Ascending aorta (tissue), 2 donors: ENCODE measurements around the gene AFG3L2. TPM values are rescaled to one million over a fixed set of nuclear protein-coding genes. Genes with fewer than 3 reads are reported as not detected.
"Not testable (repeated sequence)": the region's sequence is repeated elsewhere in the genome, so short reads cannot be mapped to it uniquely, and the experiment has no call there.

ENCODE experiments used
- DNase-seq, 2 donors: peaks; one replicate each; pipeline ENCODE4 v3.0.0-alpha.2; 2019; ENCODE audit warnings: low spot score in 2 of 2
- H3K27ac ChIP-seq, 2 donors: fragments of 200-600 bp; sonication (generic); one replicate each; pipeline ENCODE4 v1.5.1; 2016 to 2017; ENCODE audit warnings: mild to moderate bottlenecking in 1 of 2
- H3K27me3 ChIP-seq: fragments of 200-600 bp; sonication (generic); one replicate; pipeline ENCODE4 v1.5.1; 2017
- H3K36me3 ChIP-seq, 2 donors: fragments of 200-600 bp; sonication (generic); one replicate each; pipeline ENCODE4 v1.5.1; 2016
- H3K4me1 ChIP-seq, 2 donors: fragments of 200-600 bp; sonication (generic); one replicate each; pipeline ENCODE4 v1.5.1; 2016 to 2017; ENCODE audit warnings: mild to moderate bottlenecking in 1 of 2
- H3K4me3 ChIP-seq, 2 donors: fragments of 200-600 bp; sonication (generic); one replicate each; pipeline ENCODE4 v1.5.1; 2016 to 2017; ENCODE audit warnings: mild to moderate bottlenecking in 1 of 2
- H3K9me3 ChIP-seq, 2 donors: fragments of 200-600 bp; sonication (generic); one replicate each; pipeline ENCODE4 v1.5.1; 2016
- CTCF ChIP-seq, 3 experiments: fragments of 200-600 bp in 2 of 3; fragments of 450-650 bp in 1 of 3; sonication (generic) in 2 of 3; IDR thresholded peaks; one replicate each; pipeline ENCODE4 v1.5.1; 2016 to 2019; ENCODE audit warnings: antibody characterized with exemption in 3 of 3, mild to moderate bottlenecking in 1 of 3, moderate library complexity in 1 of 3
- intact Hi-C: fragments of 100-400 bp; cut with DNase I; formaldehyde crosslinking; loops from one replicate; pipeline ENCODE4 v1.15.1; 2023
- total RNA-seq: library from RNA; depleted of rRNA; stranded (reverse); fragments of >200 nt; gene quantifications from one replicate; pipeline ENCODE4 v1.1.0, GENCODE V29; 2016

Gene AFG3L2
- total RNA-seq, 1 donor from 2014 or later: 31.5 TPM

- Histone ChIP-seq H3K36me3 (no peaks in the 10 kb centered on the region), H3K9me3 (no peaks in the 10 kb centered on the region), H3K4me1 (no peaks in the 10 kb centered on the region), H3K4me3 (no peak overlapping the region), H3K27ac (no peak overlapping the region), H3K27me3 (no peaks in the 10 kb centered on the region)
- TF ChIP-seq CTCF (IDR thresholded peaks at IDR 0.05): no peak
- DNase-seq: no peak
- intact Hi-C loops: no loop called here
Measured at GRCh38 chr18:12388442-12388841, 11.4 kb upstream of the AFG3L2 start.

GRCh38 chr18:12384261-12384660 is 7.2 kb upstream of the AFG3L2 start:
- no peak for DNase-seq
- H3K4me3 ChIP-seq: no peak overlapping the region
- TF ChIP-seq CTCF (IDR thresholded peaks at IDR 0.05): no peak
- H3K9me3 ChIP-seq: no peaks in the 10 kb centered on the region
- H3K36me3 ChIP-seq: no peaks in the 10 kb centered on the region
- no peaks in the 10 kb centered on the region for H3K4me1 ChIP-seq
- no peak overlapping the region for H3K27ac ChIP-seq
- intact Hi-C loops: no loop called here
- no peaks in the 10 kb centered on the region for H3K27me3 ChIP-seq

- H3K4me1 ChIP-seq, intact Hi-C loops: not testable (repeated sequence)
Measured at GRCh38 chr18:12383759-12384158, 6.7 kb upstream of the AFG3L2 start.

DNA sequence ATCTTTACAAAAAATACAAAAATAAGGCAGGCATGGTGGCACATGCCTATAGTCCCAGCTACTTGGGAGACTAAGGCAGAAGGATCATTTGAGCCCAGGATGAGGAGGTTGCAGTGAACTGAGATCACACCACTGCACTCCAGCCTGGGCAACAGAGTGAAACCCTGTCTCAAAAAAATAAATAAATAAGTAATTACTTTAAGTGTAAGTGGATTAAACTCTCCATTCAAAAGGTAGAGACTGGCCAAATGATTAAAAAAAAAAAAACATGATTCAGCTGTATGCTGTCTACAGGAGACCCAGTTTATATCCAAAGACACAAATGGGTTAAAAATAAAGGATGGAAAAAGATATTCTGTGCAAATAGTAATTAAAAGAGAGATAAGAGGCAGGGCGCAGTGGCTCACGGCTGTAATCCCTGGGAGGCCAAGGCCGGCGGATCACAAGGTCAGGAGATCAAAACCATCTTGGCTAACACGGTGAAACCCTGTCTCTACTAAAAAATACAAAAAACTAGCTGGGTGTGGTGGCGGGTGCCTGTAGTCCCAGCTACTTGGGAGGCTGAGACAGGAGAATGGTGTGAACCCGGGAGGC is 5.3 kb upstream of the AFG3L2 start:
- H3K27ac ChIP-seq, H3K4me1 ChIP-seq, H3K9me3 ChIP-seq, intact Hi-C loops, H3K4me3 ChIP-seq, H3K27me3 ChIP-seq, DNase-seq, H3K36me3 ChIP-seq: not testable (repeated sequence)

More at GRCh38 chr18:12383759-12384158, 6.7 kb upstream of the AFG3L2 start:
- H3K27ac ChIP-seq, H3K36me3 ChIP-seq, H3K9me3 ChIP-seq, H3K4me3 ChIP-seq, DNase-seq, H3K27me3 ChIP-seq: not testable (repeated sequence)

DNA sequence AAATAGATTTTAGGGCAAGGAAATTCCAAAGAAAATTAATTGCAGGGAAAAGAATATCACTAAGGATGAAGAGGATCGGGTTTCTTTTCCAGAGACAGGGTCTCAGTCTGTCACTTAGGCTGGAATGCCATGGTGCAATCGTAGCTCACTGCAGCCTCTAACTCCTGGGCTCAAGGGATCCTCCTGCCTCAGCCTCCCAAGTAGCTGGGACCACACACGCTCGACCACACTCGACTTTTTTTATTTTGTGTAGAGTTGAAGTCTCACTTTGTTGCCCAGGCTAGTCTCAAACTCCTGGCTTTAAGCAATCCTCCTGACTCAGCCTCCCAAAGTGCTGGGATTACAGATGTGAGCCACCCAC is 1.2 kb upstream of the AFG3L2 start:
- intact Hi-C loops: loop anchor here (5.0 kb wide), 1 partner anchor 471 kb away; the partner anchor contains the start of gene MPPE1
- H3K27me3 ChIP-seq, DNase-seq: not testable (repeated sequence)

DNA sequence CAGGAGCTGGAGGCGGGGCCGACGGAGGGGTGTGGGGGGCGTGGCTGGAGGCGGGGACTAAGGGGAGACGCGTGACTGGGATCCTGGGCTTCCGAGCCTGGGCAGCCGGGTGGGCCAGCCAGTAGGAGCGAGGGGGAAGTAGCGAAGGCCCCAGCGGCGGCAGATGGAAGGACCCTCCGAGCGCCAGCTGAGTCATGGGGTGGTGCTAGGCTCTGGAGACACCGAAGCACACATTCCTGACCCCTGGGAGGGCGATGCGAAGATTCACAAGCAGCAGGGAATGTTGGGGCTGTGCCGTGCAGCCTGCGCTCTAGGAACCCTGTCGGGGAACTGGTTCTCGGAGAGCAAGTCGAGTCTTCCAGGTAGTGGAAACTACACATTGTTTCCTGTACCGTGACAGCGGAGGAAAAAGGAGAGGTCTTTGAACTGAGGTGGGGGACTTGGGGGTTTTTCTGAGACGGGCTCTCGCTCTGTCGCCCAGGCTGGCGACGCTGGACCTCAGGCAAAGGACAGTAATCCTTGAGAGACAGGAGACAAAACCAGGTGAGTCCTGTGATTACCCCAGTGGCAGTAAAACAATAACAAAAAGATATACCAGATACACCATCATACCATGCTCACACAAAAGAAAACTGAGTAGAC is 650 bp upstream of the AFG3L2 start:
- intact Hi-C loops: loop anchor here (1.0 to 5.0 kb wide), 10 partner anchors 30 to 570 kb away; partner anchors contain the start of genes CEP76, CHMP1B, IMPA2 and MPPE1

More for the DNA sequence above, 1.2 kb upstream of the AFG3L2 start:
- H3K27ac ChIP-seq: peak overlapping the region; percentile 84 to 100
- H3K4me3 ChIP-seq: peak overlapping the region; percentile 76 to 92
- H3K4me1 ChIP-seq: peaks cover 6 to 16% of the 10 kb centered on the region in 2 donors
- not testable (repeated sequence) for H3K9me3 ChIP-seq, H3K36me3 ChIP-seq

More for the DNA sequence above, 650 bp upstream of the AFG3L2 start:
- no peaks in the 10 kb centered on the region for H3K27me3 ChIP-seq
- TF ChIP-seq CTCF (IDR thresholded peaks at IDR 0.05): peak in 2 of 3 experiments; percentile 24 to 25
- peaks cover 6 to 16% of the 10 kb centered on the region in 2 donors for H3K4me1 ChIP-seq
- peak overlapping the region; percentile 84 to 100 for H3K27ac ChIP-seq
- no peaks in the 10 kb centered on the region for H3K9me3 ChIP-seq
- H3K36me3 ChIP-seq: no peaks in the 10 kb centered on the region
- H3K4me3 ChIP-seq: peak overlapping the region; percentile 76 to 92
- DNase-seq: no peak
